ENCODE data around the gene PIN1.
"Not testable (repeated sequence)": the region's sequence is repeated elsewhere in the genome, so short reads cannot be mapped to it uniquely, and the experiment has no call there.

Gene PIN1

DNA sequence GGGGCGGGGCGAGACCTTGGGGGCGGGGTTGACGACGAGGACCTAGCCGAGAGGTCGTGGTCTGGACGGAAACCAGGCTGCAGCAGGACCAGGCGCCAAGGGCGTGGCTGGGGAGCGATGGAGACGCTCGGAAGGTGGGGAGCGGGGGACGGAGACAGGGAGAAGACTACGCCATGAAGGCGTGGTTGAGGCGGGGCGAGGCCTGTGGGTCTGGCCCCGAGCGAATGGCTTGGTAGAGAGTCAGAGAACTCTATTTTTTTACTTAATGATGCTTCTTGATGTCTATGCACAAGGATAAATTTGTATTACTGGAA is 15.6 kb upstream of the PIN1 start:
- DNase-seq (ENCODE audit: insufficient read length, low spot score) (no peak), FAIRE-seq (no peak)
- TF ChIP-seq CTCF (IDR thresholded peaks at IDR 0.05; ENCODE audit: insufficient read depth, missing control alignments), result no peak

- not testable (repeated sequence) for DNase-seq (ENCODE audit: insufficient read length, low spot score); FAIRE-seq
These were observed 15.1 kb upstream of the PIN1 start for GRCh38 chr19:9820034-9820433.

- DNase-seq (ENCODE audit: insufficient read length, low spot score), result no peak
- no peak for FAIRE-seq
- TF ChIP-seq CTCF (IDR thresholded peaks at IDR 0.05; ENCODE audit: insufficient read depth, missing control alignments), result no peak
These were observed 11.3 kb upstream of the PIN1 start for GRCh38 chr19:9823816-9824215.

- peak; percentile 6 for FAIRE-seq
- TF ChIP-seq CTCF (IDR thresholded peaks at IDR 0.05; ENCODE audit: insufficient read depth, missing control alignments), result no peak
- DNase-seq (ENCODE audit: insufficient read length, low spot score), result peak; percentile 98
These were observed 7.6 kb upstream of the PIN1 start, which contains the start of gene UBL5 for GRCh38 chr19:9827289-9828238. UBL5 (plus strand) TSS chr19:9827918; CDS start chr19:9828338, 420 bp downstream.

- FAIRE-seq (no peak), DNase-seq (ENCODE audit: insufficient read length, low spot score) (no peak)
- no peak for TF ChIP-seq CTCF (IDR thresholded peaks at IDR 0.05; ENCODE audit: insufficient read depth, missing control alignments)
These were observed 6.5 kb upstream of the PIN1 start for GRCh38 chr19:9828551-9829063.

GRCh38 chr19:9834307-9834725 is 802 bp upstream of the PIN1 start:
- no peak for FAIRE-seq
- no peak for DNase-seq (ENCODE audit: insufficient read length, low spot score)
- TF ChIP-seq CTCF (IDR thresholded peaks at IDR 0.05; ENCODE audit: insufficient read depth, missing control alignments), result no peak

DNA sequence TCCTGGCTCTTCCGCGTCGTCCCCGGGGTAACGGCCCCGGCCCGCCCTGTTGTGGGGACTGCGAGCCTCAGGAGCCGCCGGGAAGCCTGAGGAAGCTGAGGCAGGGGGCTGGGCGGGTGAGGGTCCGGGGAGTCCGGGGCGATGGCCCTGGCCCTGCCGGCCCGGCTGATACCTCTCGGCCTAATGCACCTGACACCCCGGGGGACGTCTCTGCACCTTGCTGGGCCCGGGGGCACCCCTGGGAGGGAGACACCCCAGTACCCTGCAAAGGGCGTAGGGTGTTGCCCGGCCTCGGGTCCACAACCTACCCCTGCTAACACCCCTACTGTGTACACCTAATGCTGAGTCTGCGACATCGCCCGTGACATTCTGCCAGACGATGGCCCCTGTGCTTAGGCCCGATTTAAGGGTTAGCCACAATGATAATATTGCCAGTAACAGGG is 410 bp downstream of the PIN1 start:
- DNase-seq (ENCODE audit: insufficient read length, low spot score) (no peak), FAIRE-seq (no peak)
- no peak for TF ChIP-seq CTCF (IDR thresholded peaks at IDR 0.05; ENCODE audit: insufficient read depth, missing control alignments)

Measured in D721Med (cell line).